ENCODE measurements around the gene IMPA2. TPM values are rescaled to one million over a fixed set of nuclear protein-coding genes. Genes with fewer than 3 reads are reported as not detected.

IMPA2 gene
- total and polyA plus RNA-seq, 2 of the 8 experiments (the other 6 are each of a cell fraction or from before 2014, with no cell fraction given), result 102 to 140 TPM

GRCh38 chr18:11984091-11984490 lies 2.8 kb downstream of the IMPA2 start:
- no peak overlapping the region for H4K8ac ChIP-seq (ENCODE audit: extremely low read depth, insufficient read depth, low read length)
- peaks cover 7 to 23% (median 12%) of the 10 kb centered on the region in 4 experiments for H3K4me1 ChIP-seq (replicated peaks in 1 of 4; ENCODE audit: control insufficient read depth in 3 of 4, insufficient read depth in 4 of 4, low read length in 3 of 4)
- peak overlapping the region in 2 of 4 experiments; percentile 19 to 20; a peak in 2 of 7 replicates for H3K9ac ChIP-seq (replicated peaks in 1 of 4; ENCODE audit: extremely low read depth in 1 of 4, low read depth in 3 of 4, low read length in 3 of 4)
- FAIRE-seq, result no peak
- H3K23ac ChIP-seq (ENCODE audit: insufficient read length), result no peak overlapping the region
- peak overlapping the region; percentile 3; the same call in 1 of the 2 replicates for H2AK5ac ChIP-seq (ENCODE audit: low read depth, low read length)
- H3K18ac ChIP-seq (ENCODE audit: extremely low read depth, low read length), result no peak overlapping the region
- peaks cover 15 to 64% of the 10 kb centered on the region in 2 experiments for H3K79me2 ChIP-seq (ENCODE audit: control insufficient read depth in 1 of 2, insufficient read depth in 2 of 2, low read length in 2 of 2)
- no peak overlapping the region for H3K14ac ChIP-seq (ENCODE audit: insufficient read length)
- H3K9me3 ChIP-seq (ENCODE audit: insufficient read depth in 2 of 2, low read depth in 1 of 2, low read length in 1 of 2), result no peaks in the 10 kb centered on the region
- H2BK15ac ChIP-seq (ENCODE audit: low read length), result no peak overlapping the region
- H2BK120ac ChIP-seq (replicated peaks; ENCODE audit: low read depth, low read length), result no peak overlapping the region
- no peak overlapping the region for H3K56ac ChIP-seq (replicated peaks; ENCODE audit: insufficient read length, low read depth, low read length)
- H2BK20ac ChIP-seq (ENCODE audit: low read length), result no peak overlapping the region
- ChIA-PET POLR2A (ENCODE audit: partially characterized antibody) (interaction anchor here (1.0 to 6.4 kb wide), 2 partner anchors 10 to 99 kb away, joined by 3 to 100 read pairs; no protein-coding TSS in a partner anchor), CTCF (ENCODE audit: partially characterized antibody) (interaction anchor here (3.4 to 4.5 kb wide), 2 partner anchors 10 to 45 kb away, joined by 35 to 42 read pairs; no protein-coding TSS in a partner anchor)
- peaks cover 9% of the 10 kb centered on the region for H3K23me2 ChIP-seq (ENCODE audit: low read depth, low read length)
- no peak overlapping the region for H2BK12ac ChIP-seq (ENCODE audit: low read depth, low read length)
- peaks cover 10% of the 10 kb centered on the region for H3K79me1 ChIP-seq (ENCODE audit: low read depth, low read length)
- no peak overlapping the region for H3K27ac ChIP-seq (ENCODE audit: low read depth, low read length)
- H3K36me3 ChIP-seq (ENCODE audit: control insufficient read depth in 2 of 4, insufficient read depth in 4 of 4, low read length in 3 of 4), result no peaks in the 10 kb centered on the region
- peak overlapping the region; percentile 52 for H4K91ac ChIP-seq (replicated peaks; ENCODE audit: insufficient read length, low read length)
- no peak overlapping the region for H2AFZ ChIP-seq (ENCODE audit: low read length)
- peak overlapping the region; percentile 33 for H3K4ac ChIP-seq (replicated peaks; ENCODE audit: insufficient read length, low read depth, low read length)
- H3K27me3 ChIP-seq (replicated peaks in 1 of 4; ENCODE audit: control insufficient read depth in 3 of 4, extremely low read depth in 1 of 4, insufficient read depth in 3 of 4, low read length in 3 of 4), result no peaks in the 10 kb centered on the region
- no peak overlapping the region for H4K5ac ChIP-seq (ENCODE audit: insufficient read length, low read depth, low read length)
- H3K4me2 ChIP-seq (ENCODE audit: insufficient read depth in 1 of 2, low read depth in 2 of 2, low read length in 2 of 2), result peak overlapping the region; percentile 82 to 94
- WGBS, 2 experiments (ENCODE audit: extremely low coverage in 1 of 2, insufficient coverage in 1 of 2, insufficient read length in 1 of 2, insufficient replicate concordance in 2 of 2, low coverage in 1 of 2, low lambda C conversion rate in 2 of 2, missing lambda C conversion rate in 1 of 2), result 96% methylated on average over 6 of the region's 6 CpGs; no CpG with 5 or more reads in 1 of the 2 experiments
- peaks cover 5 to 24% of the 10 kb centered on the region in 2 experiments for H4K20me1 ChIP-seq (replicated peaks in 1 of 2; ENCODE audit: control insufficient read depth in 1 of 2, insufficient read depth in 2 of 2, low read length in 2 of 2)
- peak overlapping the region; percentile 26; the same call in 1 of the 2 replicates for H2BK5ac ChIP-seq (ENCODE audit: low read depth, low read length)
- no peak for DNase-seq (ENCODE audit: low read depth in 1 of 2, low spot score in 2 of 2)
- peak overlapping the region in 2 of 4 experiments; percentile 3 to 80; a peak in 1 of 8 replicates for H3K4me3 ChIP-seq (ENCODE audit: extremely low read depth in 1 of 4, insufficient read depth in 2 of 4, low read depth in 3 of 4, low read length in 4 of 4)
- TF ChIP-seq CREB1 (IDR thresholded peaks at IDR 0.05), result no peak
- TF ChIP-seq SP1 (IDR thresholded peaks at IDR 0.05; ENCODE audit: low read depth, low read length), result no peak

Measured in H1 (cell line).